ENCODE data around the gene GUK1. TPM values are rescaled to one million over a fixed set of nuclear protein-coding genes. Genes with fewer than 3 reads are reported as not detected.

GUK1 gene
- polyA plus RNA-seq, 1 donor from 2014 or later = 502 TPM

GRCh38 chr1:228093050-228093906 is 46.8 kb upstream of the GUK1 start:
- no peak overlapping the region for H2AFZ ChIP-seq (ENCODE audit: low read depth, low read length)
- H3K27ac ChIP-seq (ENCODE audit: low read length) = no peak overlapping the region
- no peak overlapping the region for H3K4me2 ChIP-seq (ENCODE audit: low read length)
- TF ChIP-seq SMC3 (conservative IDR thresholded peaks at IDR 0.05; ENCODE audit: poor library complexity) = no peak
- H3K79me2 ChIP-seq (replicated peaks; ENCODE audit: insufficient read depth, low read length) = peaks cover 85% of the 10 kb centered on the region
- H4K20me1 ChIP-seq (ENCODE audit: insufficient read depth) = no peaks in the 10 kb centered on the region
- no peak overlapping the region for H3K4me3 ChIP-seq (ENCODE audit: low read length)
- H3F3A ChIP-seq (ENCODE audit: insufficient read depth, low read length, poor library complexity, severe bottlenecking) = no peaks in the 10 kb centered on the region
- H3K27me3 ChIP-seq (ENCODE audit: insufficient read depth, low read depth, low read length) = no peaks in the 10 kb centered on the region
- H3K9ac ChIP-seq (ENCODE audit: low read length) = no peak overlapping the region
- H3K9me2 ChIP-seq (ENCODE audit: insufficient read depth, low read length) = no peaks in the 10 kb centered on the region
- H3K36me3 ChIP-seq (ENCODE audit: insufficient read depth, low read length) = peaks cover 15% of the 10 kb centered on the region
- peaks cover 4% of the 10 kb centered on the region for H3K9me3 ChIP-seq (ENCODE audit: low read length)

- H3K36me3 ChIP-seq (ENCODE audit: insufficient read depth, low read length) = peaks cover 15% of the 10 kb centered on the region
- H3K79me2 ChIP-seq (replicated peaks; ENCODE audit: insufficient read depth, low read length) = peaks cover 72% of the 10 kb centered on the region
- H3K9me3 ChIP-seq (ENCODE audit: low read length) = peaks cover 4% of the 10 kb centered on the region
- H3K4me2 ChIP-seq (ENCODE audit: low read length) = no peak overlapping the region
- H4K20me1 ChIP-seq (ENCODE audit: insufficient read depth) = no peaks in the 10 kb centered on the region
- no peak overlapping the region for H3K4me3 ChIP-seq (ENCODE audit: low read length)
- no peaks in the 10 kb centered on the region for H3K9me2 ChIP-seq (ENCODE audit: insufficient read depth, low read length)
- H3K27me3 ChIP-seq (ENCODE audit: insufficient read depth, low read depth, low read length) = no peaks in the 10 kb centered on the region
- H3F3A ChIP-seq (ENCODE audit: insufficient read depth, low read length, poor library complexity, severe bottlenecking) = no peaks in the 10 kb centered on the region
- no peak overlapping the region for H3K27ac ChIP-seq (ENCODE audit: low read length)
- no peak for TF ChIP-seq EP300 (conservative IDR thresholded peaks at IDR 0.05; ENCODE audit: poor library complexity, severe bottlenecking)
- no peak for TF ChIP-seq SMC3 (conservative IDR thresholded peaks at IDR 0.05; ENCODE audit: poor library complexity)
- TF ChIP-seq EZH2 (IDR thresholded peaks at IDR 0.05; ENCODE audit: borderline replicate concordance, insufficient read depth, low read length, poor library complexity, severe bottlenecking) = no peak
- TF ChIP-seq RAD21 (conservative IDR thresholded peaks at IDR 0.05) = no peak
- no peak for TF ChIP-seq CTCF (IDR thresholded peaks at IDR 0.05; ENCODE audit: poor library complexity, severe bottlenecking)
- no peak overlapping the region for H3K9ac ChIP-seq (ENCODE audit: low read length)
- no peak overlapping the region for H2AFZ ChIP-seq (ENCODE audit: low read depth, low read length)
These were observed 45.6 kb upstream of the GUK1 start for GRCh38 chr1:228094432-228095016.

- Histone ChIP-seq H3K27me3 (ENCODE audit: insufficient read depth, low read depth, low read length) (no peaks in the 10 kb centered on the region), H4K20me1 (ENCODE audit: insufficient read depth) (no peaks in the 10 kb centered on the region), H3K36me3 (ENCODE audit: insufficient read depth, low read length) (peaks cover 15% of the 10 kb centered on the region), H3K9me2 (ENCODE audit: insufficient read depth, low read length) (no peaks in the 10 kb centered on the region), H3K9me3 (ENCODE audit: low read length) (peaks cover 4% of the 10 kb centered on the region), H3F3A (ENCODE audit: insufficient read depth, low read length, poor library complexity, severe bottlenecking) (no peaks in the 10 kb centered on the region), H3K4me2 (ENCODE audit: low read length) (no peak overlapping the region), H3K27ac (ENCODE audit: low read length) (no peak overlapping the region), H2AFZ (ENCODE audit: low read depth, low read length) (no peak overlapping the region), H3K79me2 (replicated peaks; ENCODE audit: insufficient read depth, low read length) (peaks cover 66% of the 10 kb centered on the region), H3K9ac (ENCODE audit: low read length) (no peak overlapping the region), H3K4me3 (ENCODE audit: low read length) (no peak overlapping the region)
- no peak for TF ChIP-seq RAD21 (conservative IDR thresholded peaks at IDR 0.05)
- TF ChIP-seq CTCF (IDR thresholded peaks at IDR 0.05; ENCODE audit: poor library complexity, severe bottlenecking) = no peak
- no peak for TF ChIP-seq MXI1 (conservative IDR thresholded peaks at IDR 0.05; ENCODE audit: poor library complexity, severe bottlenecking)
- no peak for TF ChIP-seq EP300 (conservative IDR thresholded peaks at IDR 0.05; ENCODE audit: poor library complexity, severe bottlenecking)
- no peak for TF ChIP-seq REST (IDR thresholded peaks at IDR 0.05; ENCODE audit: borderline replicate concordance)
- TF ChIP-seq POLR2AphosphoS5 (IDR thresholded peaks at IDR 0.05) = no peak
These were observed 44.9 kb upstream of the GUK1 start for GRCh38 chr1:228095161-228095560.
